Measurements from ENCODE around the gene GSG1L2. TPM values are rescaled to one million over a fixed set of nuclear protein-coding genes. Genes with fewer than 3 reads are reported as not detected.

GSG1L2 gene
- total and polyA plus RNA-seq, 2 of the 4 experiments (the other 2 are of a cell fraction) = not detected

- Histone ChIP-seq H4K8ac (ENCODE audit: low read depth in 2 of 2, low read length in 2 of 2) (no peak overlapping the region), H3K9me1 (ENCODE audit: insufficient read depth, low read length) (no peaks in the 10 kb centered on the region), H3K4me1 (ENCODE audit: control insufficient read depth, insufficient read depth, low read length) (no peaks in the 10 kb centered on the region), H2BK15ac (ENCODE audit: low read depth, low read length) (no peak overlapping the region), H3K4me3 (ENCODE audit: insufficient read depth, low read depth, low read length) (no peak overlapping the region), H2AK5ac (ENCODE audit: low read depth, low read length) (no peak overlapping the region), H3K4me2 (ENCODE audit: low read depth, low read length) (no peak overlapping the region), H3K27ac (ENCODE audit: insufficient read depth, low read length) (no peak overlapping the region), H4K20me1 (ENCODE audit: insufficient read depth, low read length) (no peaks in the 10 kb centered on the region), H3K14ac (replicated peaks; ENCODE audit: low read depth, low read length) (no peak overlapping the region), H3K56ac (ENCODE audit: extremely low read depth, insufficient read depth, low read length) (no peak overlapping the region), H3K27me3 (ENCODE audit: control insufficient read depth, insufficient read depth, low read length) (no peaks in the 10 kb centered on the region; the same call in 1 of the 2 replicates), H3K23ac (ENCODE audit: low read depth, low read length) (no peak overlapping the region), H4K5ac (ENCODE audit: low read depth, low read length) (no peak overlapping the region), H3K9ac (ENCODE audit: low read depth, low read length) (no peak overlapping the region), H2AK9ac (replicated peaks; ENCODE audit: low read depth, low read length, poor library complexity) (no peak overlapping the region), H3K79me1 (ENCODE audit: low read depth in 1 of 2, low read length in 2 of 2) (no peaks in the 10 kb centered on the region), H3K36me3 (ENCODE audit: control insufficient read depth, insufficient read depth, low read length) (no peaks in the 10 kb centered on the region), H3K18ac (ENCODE audit: low read depth, low read length) (no peak overlapping the region), H2BK120ac (ENCODE audit: low read depth, low read length) (no peak overlapping the region), H3K4ac (ENCODE audit: low read depth, low read length) (no peak overlapping the region), H2AFZ (replicated peaks; ENCODE audit: low read length, poor library complexity) (no peak overlapping the region), H4K91ac (ENCODE audit: insufficient read depth, low read depth, low read length) (no peak overlapping the region), H2BK20ac (ENCODE audit: low read depth, low read length) (no peak overlapping the region), H3K9me3 (ENCODE audit: control insufficient read depth, insufficient read depth, low read length) (no peaks in the 10 kb centered on the region), H2BK5ac (ENCODE audit: low read depth, low read length, poor library complexity, severe bottlenecking) (no peak overlapping the region)
- ChIA-PET POLR2A (ENCODE audit: unreplicated experiment) (interaction anchor here (0.6 kb wide), 1 partner anchor 150 kb away, joined by 3 read pairs; no protein-coding TSS in a partner anchor), CTCF (no interaction called here)
- intact Hi-C loops (cut with micrococcal nuclease) (no loop called here), dilution Hi-C loops (cut with HindIII; ENCODE audit: low sequenced_read_pairs, unreplicated experiment) (no loop called here), in situ Hi-C loops (cut with MboI; ENCODE audit: low sequenced_read_pairs) (no loop called here)
- ATAC-seq (ENCODE audit: low read depth) (no peak), DNase-seq (no peak)
- TF ChIP-seq CHD1 (IDR thresholded peaks at IDR 0.05; ENCODE audit: low read depth, low read length) = no peak
- no peak for TF ChIP-seq CEBPB (IDR thresholded peaks at IDR 0.05; ENCODE audit: low read depth, low read length)
- no peak for TF ChIP-seq CTCF (conservative IDR thresholded peaks at IDR 0.05; ENCODE audit: low read depth, low read length)
- no peak for TF ChIP-seq BHLHE40 (IDR thresholded peaks at IDR 0.05; ENCODE audit: low read depth, low read length)
- TF ChIP-seq, protein P1, sequence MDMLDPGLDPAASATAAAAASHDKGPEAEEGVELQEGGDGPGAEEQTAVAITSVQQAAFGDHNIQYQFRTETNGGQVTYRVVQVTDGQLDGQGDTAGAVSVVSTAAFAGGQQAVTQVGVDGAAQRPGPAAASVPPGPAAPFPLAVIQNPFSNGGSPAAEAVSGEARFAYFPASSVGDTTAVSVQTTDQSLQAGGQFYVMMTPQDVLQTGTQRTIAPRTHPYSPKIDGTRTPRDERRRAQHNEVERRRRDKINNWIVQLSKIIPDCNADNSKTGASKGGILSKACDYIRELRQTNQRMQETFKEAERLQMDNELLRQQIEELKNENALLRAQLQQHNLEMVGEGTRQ (IDR thresholded peaks at IDR 0.05; ENCODE audit: low read depth, low read length) = no peak
- TF ChIP-seq ELK1 (IDR thresholded peaks at IDR 0.05; ENCODE audit: borderline replicate concordance, low read depth, low read length) = no peak
- no peak for TF ChIP-seq POLR2A (IDR thresholded peaks at IDR 0.05; ENCODE audit: low read depth, low read length)
- TF ChIP-seq FOS (IDR thresholded peaks at IDR 0.05; ENCODE audit: low read depth, low read length) = no peak
- no peak for TF ChIP-seq RAD21 (IDR thresholded peaks at IDR 0.05; ENCODE audit: low read length)
- no peak for TF ChIP-seq MAZ (IDR thresholded peaks at IDR 0.05; ENCODE audit: borderline replicate concordance, low read depth, low read length)
- no peak for TF ChIP-seq RFX5 (IDR thresholded peaks at IDR 0.05; ENCODE audit: low read depth, low read length)
- WGBS, 2 experiments (ENCODE audit: extremely low coverage in 2 of 2, insufficient read length in 1 of 2) = no CpG with 5 or more reads among the region's 1 CpG
- BruUV-seq (replicated peaks) = no TSS peak
Observed at GRCh38 chr17:9760266-9760665, 61.6 kb downstream of the GSG1L2 start.

All from IMR-90 (cell line).